ENCODE data around the gene ZSCAN9. TPM values are rescaled to one million over a fixed set of nuclear protein-coding genes. Genes with fewer than 3 reads are reported as not detected.

The ZSCAN9 gene
- total and polyA plus RNA-seq, 2 experiments from 2014 or later, result 15.4 to 18.6 TPM

GRCh38 chr6:28215425-28215824, 9.7 kb upstream of the ZSCAN9 start:
- Histone ChIP-seq H3K4me1 (ENCODE audit: low read depth) (no peaks in the 10 kb centered on the region), H3K9me3 (ENCODE audit: low read depth) (no peaks in the 10 kb centered on the region), H3K27me3 (peaks cover 67% of the 10 kb centered on the region), H3K36me3 (no peaks in the 10 kb centered on the region), H3K4me3 (no peak overlapping the region), H3K27ac (no peak overlapping the region)
- DNase-seq (ENCODE audit: low read depth in 1 of 2, low spot score in 1 of 2), result peak in 1 of 2 donors; percentile 33
- TF ChIP-seq, protein P1, sequence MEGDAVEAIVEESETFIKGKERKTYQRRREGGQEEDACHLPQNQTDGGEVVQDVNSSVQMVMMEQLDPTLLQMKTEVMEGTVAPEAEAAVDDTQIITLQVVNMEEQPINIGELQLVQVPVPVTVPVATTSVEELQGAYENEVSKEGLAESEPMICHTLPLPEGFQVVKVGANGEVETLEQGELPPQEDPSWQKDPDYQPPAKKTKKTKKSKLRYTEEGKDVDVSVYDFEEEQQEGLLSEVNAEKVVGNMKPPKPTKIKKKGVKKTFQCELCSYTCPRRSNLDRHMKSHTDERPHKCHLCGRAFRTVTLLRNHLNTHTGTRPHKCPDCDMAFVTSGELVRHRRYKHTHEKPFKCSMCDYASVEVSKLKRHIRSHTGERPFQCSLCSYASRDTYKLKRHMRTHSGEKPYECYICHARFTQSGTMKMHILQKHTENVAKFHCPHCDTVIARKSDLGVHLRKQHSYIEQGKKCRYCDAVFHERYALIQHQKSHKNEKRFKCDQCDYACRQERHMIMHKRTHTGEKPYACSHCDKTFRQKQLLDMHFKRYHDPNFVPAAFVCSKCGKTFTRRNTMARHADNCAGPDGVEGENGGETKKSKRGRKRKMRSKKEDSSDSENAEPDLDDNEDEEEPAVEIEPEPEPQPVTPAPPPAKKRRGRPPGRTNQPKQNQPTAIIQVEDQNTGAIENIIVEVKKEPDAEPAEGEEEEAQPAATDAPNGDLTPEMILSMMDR (IDR thresholded peaks at IDR 0.05; ENCODE audit: low read depth, low read length), result no peak

- H3K36me3 ChIP-seq, result no peaks in the 10 kb centered on the region
- no peak overlapping the region for H3K27ac ChIP-seq
- no peak for DNase-seq (ENCODE audit: low read depth in 1 of 2, low spot score in 1 of 2)
- peaks cover 63% of the 10 kb centered on the region for H3K27me3 ChIP-seq
- TF ChIP-seq, protein P1 (IDR thresholded peaks at IDR 0.05; ENCODE audit: low read depth, low read length), result no peak
- H3K4me3 ChIP-seq, result no peak overlapping the region
- H3K4me1 ChIP-seq (ENCODE audit: low read depth), result no peaks in the 10 kb centered on the region
- H3K9me3 ChIP-seq (ENCODE audit: low read depth), result no peaks in the 10 kb centered on the region
Observed at GRCh38 chr6:28217890-28218289, 7.2 kb upstream of the ZSCAN9 start.

DNA sequence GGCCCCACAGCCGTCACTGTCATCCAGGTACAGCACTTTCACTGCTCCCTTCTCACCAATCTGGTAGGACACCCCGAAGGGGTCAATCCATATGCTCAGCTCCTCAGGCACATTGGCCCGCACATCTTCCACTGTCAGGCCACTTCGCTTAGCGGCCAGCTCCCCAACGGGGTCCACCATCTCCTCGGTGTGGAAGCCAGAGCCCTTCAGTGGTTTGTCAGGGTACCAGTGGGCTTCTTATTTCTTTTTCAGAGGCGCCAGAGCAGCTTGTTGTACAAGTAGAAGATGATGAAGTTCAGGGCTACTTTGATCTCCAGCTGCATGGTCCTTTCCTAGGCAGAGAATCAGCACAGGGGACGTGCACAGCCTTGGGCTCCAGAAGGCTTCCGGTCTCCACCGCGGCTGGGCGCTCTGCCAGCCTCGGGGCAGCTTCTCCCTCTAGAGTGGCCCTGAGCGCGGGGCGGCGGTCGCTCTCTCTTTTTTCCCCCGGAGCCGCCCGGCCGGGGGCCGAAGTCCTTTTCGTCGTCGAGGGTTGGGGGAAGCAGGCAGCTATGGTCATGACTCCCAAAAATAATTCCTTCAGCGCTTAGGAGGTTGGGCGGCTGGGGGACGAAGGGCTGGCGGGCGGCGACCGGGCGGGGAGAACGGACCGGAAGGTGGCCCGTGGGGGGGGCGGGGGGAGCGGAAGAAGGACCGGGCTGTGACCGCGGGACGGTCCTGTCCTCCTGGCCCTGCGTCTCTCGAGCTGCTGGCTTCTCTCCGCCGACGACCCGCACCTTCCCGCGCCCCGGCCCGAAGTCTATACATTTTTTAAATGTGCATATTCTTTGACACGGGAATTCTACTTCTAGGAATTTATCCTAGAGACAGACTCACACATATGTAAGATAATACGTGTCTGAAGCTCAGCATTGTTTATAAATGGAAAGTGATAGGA, 6.5 kb upstream of the ZSCAN9 start:
- Histone ChIP-seq H3K27ac (peak overlapping the region; percentile 78), H3K27me3 (peaks cover 63% of the 10 kb centered on the region), H3K9me3 (ENCODE audit: low read depth) (no peaks in the 10 kb centered on the region), H3K4me3 (peak overlapping the region; percentile 51), H3K4me1 (ENCODE audit: low read depth) (no peaks in the 10 kb centered on the region), H3K36me3 (no peaks in the 10 kb centered on the region)
- TF ChIP-seq, protein P1 (IDR thresholded peaks at IDR 0.05; ENCODE audit: low read depth, low read length), result no peak
- peak; percentile 72 to 78 for DNase-seq (ENCODE audit: low read depth in 1 of 2, low spot score in 1 of 2)

- Histone ChIP-seq H3K27ac (no peak overlapping the region), H3K9me3 (ENCODE audit: low read depth) (no peaks in the 10 kb centered on the region), H3K4me3 (no peak overlapping the region), H3K27me3 (peaks cover 50% of the 10 kb centered on the region), H3K4me1 (ENCODE audit: low read depth) (no peaks in the 10 kb centered on the region), H3K36me3 (no peaks in the 10 kb centered on the region)
- TF ChIP-seq, protein P1 (IDR thresholded peaks at IDR 0.05; ENCODE audit: low read depth, low read length), result no peak
- DNase-seq (ENCODE audit: low read depth in 1 of 2, low spot score in 1 of 2), result no peak
Observed at GRCh38 chr6:28220257-28221133, 4.6 kb upstream of the ZSCAN9 start.

Measured in cardiac muscle cell (in vitro differentiated cells and primary cell).